ENCODE data around the gene NGF.

Gene NGF

GRCh38 chr1:115351143-115351542 is 13.1 kb upstream of the NGF start:
- H3K27ac Mint-ChIP-seq = no peak overlapping the region
- no peaks in the 10 kb centered on the region for H3K9me3 Mint-ChIP-seq
- peaks cover 2% of the 10 kb centered on the region for H3K27me3 Mint-ChIP-seq
- H3K36me3 Mint-ChIP-seq (ENCODE audit: low read depth) = no peaks in the 10 kb centered on the region
- DNase-seq (no peak), ATAC-seq (no peak)
- no peak overlapping the region for H3K4me3 Mint-ChIP-seq
- no peaks in the 10 kb centered on the region for H3K4me1 Mint-ChIP-seq

- H3K4me3 Mint-ChIP-seq = no peak overlapping the region
- H3K4me1 Mint-ChIP-seq = no peaks in the 10 kb centered on the region
- no peak for DNase-seq
- peaks cover 2% of the 10 kb centered on the region for H3K27me3 Mint-ChIP-seq
- no peak overlapping the region for H3K27ac Mint-ChIP-seq
- no peaks in the 10 kb centered on the region for H3K9me3 Mint-ChIP-seq
- ATAC-seq = no peak
- no peaks in the 10 kb centered on the region for H3K36me3 Mint-ChIP-seq (ENCODE audit: low read depth)
These were observed 10.6 kb upstream of the NGF start for GRCh38 chr1:115348636-115349035.

- no peak for ATAC-seq
- Mint-ChIP-seq H3K36me3 (ENCODE audit: low read depth) (no peaks in the 10 kb centered on the region), H3K4me1 (no peaks in the 10 kb centered on the region), H3K27ac (no peak overlapping the region), H3K27me3 (peaks cover 1% of the 10 kb centered on the region), H3K4me3 (no peak overlapping the region), H3K9me3 (no peaks in the 10 kb centered on the region)
- DNase-seq = no peak
These were observed 9.2 kb upstream of the NGF start for GRCh38 chr1:115347282-115347681.

GRCh38 chr1:115343200-115343737 is 5.2 kb upstream of the NGF start:
- H3K36me3 Mint-ChIP-seq (ENCODE audit: low read depth) = no peaks in the 10 kb centered on the region
- DNase-seq = no peak
- H3K27me3 Mint-ChIP-seq = peaks cover 23% of the 10 kb centered on the region
- H3K9me3 Mint-ChIP-seq = no peaks in the 10 kb centered on the region
- no peaks in the 10 kb centered on the region for H3K4me1 Mint-ChIP-seq
- no peak for ATAC-seq
- H3K4me3 Mint-ChIP-seq = no peak overlapping the region
- H3K27ac Mint-ChIP-seq = no peak overlapping the region

- H3K27ac Mint-ChIP-seq = no peak overlapping the region
- no peak for ATAC-seq
- no peak for DNase-seq
- H3K27me3 Mint-ChIP-seq = peaks cover 27% of the 10 kb centered on the region
- H3K36me3 Mint-ChIP-seq (ENCODE audit: low read depth) = no peaks in the 10 kb centered on the region
- H3K9me3 Mint-ChIP-seq = no peaks in the 10 kb centered on the region
- peaks cover 2% of the 10 kb centered on the region for H3K4me1 Mint-ChIP-seq
- no peak overlapping the region for H3K4me3 Mint-ChIP-seq
These were observed 3.9 kb upstream of the NGF start for GRCh38 chr1:115341948-115342347.

DNA sequence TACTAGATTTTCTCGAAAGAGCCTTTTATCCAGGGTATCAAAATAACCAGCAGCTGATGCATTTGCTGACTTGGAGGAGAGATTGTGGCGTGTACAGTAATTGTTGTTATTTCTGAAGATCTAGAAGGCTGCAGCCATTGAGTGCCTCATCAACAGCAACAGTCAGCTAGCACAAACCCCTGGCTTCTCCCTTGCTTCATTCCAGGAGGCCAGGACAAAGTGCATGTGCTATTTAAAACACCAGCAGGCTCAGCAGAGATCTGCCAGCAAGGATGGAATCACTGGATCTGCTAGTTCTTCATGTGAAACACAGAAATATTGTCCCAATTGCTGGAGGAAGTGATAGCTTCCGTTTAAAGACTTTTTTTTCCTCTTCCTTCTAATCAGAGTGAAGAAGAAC is 2.8 kb upstream of the NGF start:
- H3K36me3 Mint-ChIP-seq (ENCODE audit: low read depth) = no peaks in the 10 kb centered on the region
- H3K9me3 Mint-ChIP-seq = no peaks in the 10 kb centered on the region
- peaks cover 2% of the 10 kb centered on the region for H3K4me1 Mint-ChIP-seq
- ATAC-seq (no peak), DNase-seq (no peak)
- peaks cover 35% of the 10 kb centered on the region for H3K27me3 Mint-ChIP-seq
- H3K27ac Mint-ChIP-seq = no peak overlapping the region
- H3K4me3 Mint-ChIP-seq = no peak overlapping the region

GRCh38 chr1:115338457-115338820 is 390 bp upstream of the NGF start:
- no peak for DNase-seq
- Mint-ChIP-seq H3K4me1 (peaks cover 2% of the 10 kb centered on the region), H3K27me3 (peaks cover 42% of the 10 kb centered on the region), H3K27ac (no peak overlapping the region), H3K4me3 (no peak overlapping the region), H3K9me3 (no peaks in the 10 kb centered on the region), H3K36me3 (ENCODE audit: low read depth) (no peaks in the 10 kb centered on the region)
- ATAC-seq = no peak

GRCh38 chr1:115337276-115337632 is 795 bp downstream of the NGF start:
- peaks cover 41% of the 10 kb centered on the region for H3K27me3 Mint-ChIP-seq
- peaks cover 2% of the 10 kb centered on the region for H3K4me1 Mint-ChIP-seq
- no peaks in the 10 kb centered on the region for H3K36me3 Mint-ChIP-seq (ENCODE audit: low read depth)
- no peak overlapping the region for H3K27ac Mint-ChIP-seq
- DNase-seq (no peak), ATAC-seq (no peak)
- no peaks in the 10 kb centered on the region for H3K9me3 Mint-ChIP-seq
- H3K4me3 Mint-ChIP-seq = no peak overlapping the region

- Mint-ChIP-seq H3K36me3 (ENCODE audit: low read depth) (no peaks in the 10 kb centered on the region), H3K4me1 (peaks cover 2% of the 10 kb centered on the region), H3K27me3 (peaks cover 40% of the 10 kb centered on the region), H3K4me3 (no peak overlapping the region), H3K9me3 (no peaks in the 10 kb centered on the region), H3K27ac (no peak overlapping the region)
- ATAC-seq (no peak), DNase-seq (no peak)
These were observed 1.3 kb downstream of the NGF start for GRCh38 chr1:115336741-115337140.

DNA sequence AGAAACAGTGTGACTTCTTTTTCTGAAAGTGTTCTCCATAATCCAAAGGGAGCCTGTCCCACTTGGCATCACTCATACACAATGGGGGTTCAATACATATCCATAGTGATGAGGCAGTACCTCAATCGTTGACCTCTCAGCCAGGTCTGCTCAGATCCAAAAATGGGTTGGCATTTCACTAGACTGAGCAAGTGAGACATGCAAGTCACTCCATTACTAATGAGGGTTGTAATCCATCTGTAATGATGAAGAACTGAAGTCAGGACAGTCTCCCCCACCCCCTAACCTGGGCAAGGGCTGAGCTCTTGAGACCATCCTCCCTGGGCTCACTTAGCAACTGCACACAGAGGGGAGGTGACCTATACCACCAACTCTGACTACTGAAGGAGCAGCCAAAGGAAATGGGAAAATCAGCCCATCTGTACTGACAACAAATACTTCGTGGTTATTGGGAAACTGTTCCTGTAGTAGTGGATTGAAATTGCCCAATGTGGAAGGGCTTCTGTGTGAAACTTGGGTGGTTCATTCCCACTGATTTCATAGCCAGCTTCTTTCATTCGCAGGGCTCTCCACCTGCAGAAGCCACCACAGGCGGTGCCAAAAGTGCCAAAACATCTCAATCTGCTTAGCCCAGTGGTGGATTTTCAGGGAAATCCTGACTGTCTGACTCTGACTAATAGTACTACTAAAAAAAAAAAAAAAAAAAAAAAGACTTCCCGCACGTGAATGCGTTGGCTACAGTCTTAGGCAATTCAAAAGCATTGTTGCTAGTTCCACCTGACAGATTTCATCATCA is 5.0 kb downstream of the NGF start:
- Mint-ChIP-seq H3K4me1 (peaks cover 2% of the 10 kb centered on the region), H3K27ac (no peak overlapping the region), H3K9me3 (no peaks in the 10 kb centered on the region), H3K4me3 (no peak overlapping the region), H3K36me3 (ENCODE audit: low read depth) (no peaks in the 10 kb centered on the region), H3K27me3 (peaks cover 24% of the 10 kb centered on the region)
- no peak for ATAC-seq
- DNase-seq = no peak

- Mint-ChIP-seq H3K36me3 (ENCODE audit: low read depth) (no peaks in the 10 kb centered on the region), H3K27ac (no peak overlapping the region), H3K9me3 (no peaks in the 10 kb centered on the region), H3K4me3 (no peak overlapping the region), H3K27me3 (peaks cover 18% of the 10 kb centered on the region), H3K4me1 (no peaks in the 10 kb centered on the region)
- ATAC-seq = no peak
- DNase-seq = no peak
These were observed 6.3 kb downstream of the NGF start for GRCh38 chr1:115331558-115332331.

DNA sequence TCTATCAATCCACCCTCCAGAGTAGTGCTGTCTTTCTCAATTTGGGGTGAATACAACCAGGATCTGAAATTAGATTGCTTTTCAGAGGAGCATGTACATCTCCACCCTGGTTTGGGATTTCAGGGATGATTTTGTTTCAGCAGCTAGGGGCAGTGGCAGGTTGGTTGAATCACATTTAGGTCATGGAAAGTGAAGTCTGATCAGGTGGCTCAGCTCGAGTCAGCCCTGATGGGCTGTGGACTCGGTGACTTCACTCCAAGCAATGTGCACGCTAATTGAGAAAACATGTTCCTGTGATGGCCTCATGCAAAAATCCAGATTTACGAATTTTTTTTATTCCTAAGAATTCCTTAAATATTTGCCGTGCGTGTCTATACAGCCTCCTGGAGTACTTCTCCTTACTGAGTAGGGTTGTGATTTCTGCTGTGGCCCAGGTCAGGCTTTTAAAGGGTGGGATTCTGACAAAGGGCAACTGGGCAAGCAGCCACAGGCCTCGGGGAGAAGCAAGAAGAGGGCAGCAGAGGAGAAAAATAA is 7.5 kb downstream of the NGF start:
- H3K9me3 Mint-ChIP-seq = no peaks in the 10 kb centered on the region
- DNase-seq (no peak), ATAC-seq (no peak)
- no peak overlapping the region for H3K27ac Mint-ChIP-seq
- H3K4me1 Mint-ChIP-seq = no peaks in the 10 kb centered on the region
- H3K27me3 Mint-ChIP-seq = peaks cover 9% of the 10 kb centered on the region
- no peak overlapping the region for H3K4me3 Mint-ChIP-seq
- no peaks in the 10 kb centered on the region for H3K36me3 Mint-ChIP-seq (ENCODE audit: low read depth)

GRCh38 chr1:115329965-115330364 is 8.1 kb downstream of the NGF start:
- no peak for ATAC-seq
- H3K4me3 Mint-ChIP-seq = no peak overlapping the region
- no peaks in the 10 kb centered on the region for H3K4me1 Mint-ChIP-seq
- H3K27ac Mint-ChIP-seq = no peak overlapping the region
- H3K27me3 Mint-ChIP-seq = peaks cover 9% of the 10 kb centered on the region
- no peak for DNase-seq
- no peaks in the 10 kb centered on the region for H3K36me3 Mint-ChIP-seq (ENCODE audit: low read depth)
- H3K9me3 Mint-ChIP-seq = no peaks in the 10 kb centered on the region

DNA sequence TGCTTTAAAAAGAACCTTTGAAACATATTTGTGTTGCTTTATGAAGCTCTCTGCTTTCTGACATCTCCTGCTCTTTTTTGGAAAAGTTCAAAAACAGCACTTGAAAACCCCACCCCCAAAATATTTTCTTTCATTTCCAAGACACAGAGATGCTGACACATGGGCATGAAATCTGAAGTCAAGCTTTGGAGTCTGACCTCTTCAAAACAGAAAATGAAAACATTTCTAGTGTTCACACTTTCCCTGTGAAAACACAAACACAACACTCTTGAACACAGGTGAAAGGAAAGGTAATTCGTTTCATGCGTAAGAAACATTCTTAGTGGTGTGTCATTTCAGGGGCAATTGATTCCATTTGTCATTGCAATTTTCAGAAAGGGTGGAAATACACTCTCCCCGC is 10.8 kb downstream of the NGF start:
- Mint-ChIP-seq H3K9me3 (no peaks in the 10 kb centered on the region), H3K27me3 (peaks cover 5% of the 10 kb centered on the region), H3K4me3 (no peak overlapping the region), H3K4me1 (no peaks in the 10 kb centered on the region), H3K27ac (no peak overlapping the region), H3K36me3 (ENCODE audit: low read depth) (no peaks in the 10 kb centered on the region)
- DNase-seq = no peak
- no peak for ATAC-seq

GRCh38 chr1:115326419-115326818 is 11.6 kb downstream of the NGF start:
- no peak for DNase-seq
- no peak for ATAC-seq
- peaks cover 2% of the 10 kb centered on the region for H3K27me3 Mint-ChIP-seq
- no peak overlapping the region for H3K4me3 Mint-ChIP-seq
- H3K4me1 Mint-ChIP-seq = no peaks in the 10 kb centered on the region
- H3K36me3 Mint-ChIP-seq (ENCODE audit: low read depth) = no peaks in the 10 kb centered on the region
- no peak overlapping the region for H3K27ac Mint-ChIP-seq
- H3K9me3 Mint-ChIP-seq = no peaks in the 10 kb centered on the region
